GM10847 (cell line): ENCODE data around the gene TUBB2B.

Experiments used
- POLR2A ChIP-seq: IDR thresholded peaks from 2 replicates; pipeline ENCODE4 v1.6.1; 2011; ENCODE audit not compliant: insufficient read length; ENCODE audit errors: extremely low read depth

The TUBB2B gene

GRCh38 chr6:3229566-3230178, 2.2 kb upstream of the TUBB2B start:
- TF ChIP-seq POLR2A, result no peak

- TF ChIP-seq POLR2A, result no peak
Observed at GRCh38 chr6:3228771-3229565, 1.5 kb upstream of the TUBB2B start.

GRCh38 chr6:3228046-3228671, 706 bp upstream of the TUBB2B start:
- TF ChIP-seq POLR2A, result no peak

- no peak for TF ChIP-seq POLR2A
Observed at GRCh38 chr6:3226481-3227362, 731 bp downstream of the TUBB2B start.

GRCh38 chr6:3226042-3226441, 1.4 kb downstream of the TUBB2B start:
- no peak for TF ChIP-seq POLR2A

GRCh38 chr6:3222506-3223038, 4.9 kb downstream of the TUBB2B start:
- no peak for TF ChIP-seq POLR2A

- TF ChIP-seq POLR2A, result no peak
Observed at GRCh38 chr6:3221578-3221977, 5.9 kb downstream of the TUBB2B start.

GRCh38 chr6:3220366-3220765, 7.1 kb downstream of the TUBB2B start:
- no peak for TF ChIP-seq POLR2A

GRCh38 chr6:3218266-3218665, 9.2 kb downstream of the TUBB2B start:
- no peak for TF ChIP-seq POLR2A

GRCh38 chr6:3217286-3217685, 10.2 kb downstream of the TUBB2B start:
- no peak for TF ChIP-seq POLR2A

GRCh38 chr6:3214898-3215297, 12.6 kb downstream of the TUBB2B start:
- TF ChIP-seq POLR2A, result no peak

- TF ChIP-seq POLR2A, result no peak
Observed at GRCh38 chr6:3213334-3213695, 14.1 kb downstream of the TUBB2B start.

- TF ChIP-seq POLR2A, result no peak
Observed at GRCh38 chr6:3212261-3212660, 15.2 kb downstream of the TUBB2B start.

- no peak for TF ChIP-seq POLR2A
Observed at GRCh38 chr6:3211681-3212080, 15.8 kb downstream of the TUBB2B start.

- TF ChIP-seq POLR2A, result no peak
Observed at GRCh38 chr6:3210024-3210610, 17.3 kb downstream of the TUBB2B start.
